Testis (tissue), 2 donors: ENCODE results near the gene MTCL1.

Experiments
- POLR2A ChIP-seq: fragments of 450-650 bp; IDR thresholded peaks from one replicate; pipeline ENCODE4 v1.6.1; 2017; ENCODE audit warnings: antibody characterized with exemption, mild to moderate bottlenecking, moderate library complexity
- TF ChIP-seq, protein P1 (sequence below), 3 experiments: fragments of 450-650 bp in 2 of 3; fragments of 200-600 bp in 1 of 3; sonication (generic) in 1 of 3; IDR thresholded peaks; one replicate each; pipeline ENCODE4 v1.5.1; 2016 to 2019; ENCODE audit warnings: antibody characterized with exemption in 3 of 3, mild to moderate bottlenecking in 2 of 3, moderate library complexity in 1 of 3

DNA sequence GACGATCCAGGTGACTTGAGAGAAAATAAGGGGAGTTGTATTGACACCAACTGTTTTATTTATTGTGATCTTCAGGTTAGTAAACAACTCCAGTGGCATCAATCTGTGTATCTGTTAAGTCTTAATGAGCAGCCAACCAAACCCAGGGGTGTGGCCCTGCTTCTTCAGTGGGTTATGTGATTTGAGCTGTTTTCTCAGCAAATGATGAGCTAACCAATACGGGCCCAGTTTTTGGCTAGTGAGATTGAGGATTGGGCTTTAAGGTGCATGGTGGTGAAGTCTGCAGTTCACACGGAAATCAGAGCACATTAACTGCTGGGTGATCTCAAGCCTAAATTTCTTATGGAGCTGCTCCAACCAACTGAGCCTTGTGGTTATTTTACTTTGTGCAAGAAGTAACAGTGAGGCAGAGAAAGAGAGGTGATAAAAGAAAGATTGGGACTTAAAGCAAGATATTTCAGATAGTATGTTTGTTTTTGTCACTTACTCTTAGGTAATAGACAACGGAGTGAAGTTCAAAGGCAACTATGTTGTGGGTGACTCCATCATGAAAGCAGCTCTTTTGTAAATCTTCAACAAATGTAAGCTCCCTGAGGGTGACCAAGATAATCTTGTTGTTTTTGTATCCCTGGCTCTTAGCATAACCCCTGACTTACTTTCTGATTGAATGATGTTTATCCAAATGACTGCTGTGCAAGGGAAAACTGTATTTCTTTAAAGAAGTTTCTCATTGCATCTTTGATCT is 2.4 kb downstream of the MTCL1 start:
- TF ChIP-seq, protein P1, sequence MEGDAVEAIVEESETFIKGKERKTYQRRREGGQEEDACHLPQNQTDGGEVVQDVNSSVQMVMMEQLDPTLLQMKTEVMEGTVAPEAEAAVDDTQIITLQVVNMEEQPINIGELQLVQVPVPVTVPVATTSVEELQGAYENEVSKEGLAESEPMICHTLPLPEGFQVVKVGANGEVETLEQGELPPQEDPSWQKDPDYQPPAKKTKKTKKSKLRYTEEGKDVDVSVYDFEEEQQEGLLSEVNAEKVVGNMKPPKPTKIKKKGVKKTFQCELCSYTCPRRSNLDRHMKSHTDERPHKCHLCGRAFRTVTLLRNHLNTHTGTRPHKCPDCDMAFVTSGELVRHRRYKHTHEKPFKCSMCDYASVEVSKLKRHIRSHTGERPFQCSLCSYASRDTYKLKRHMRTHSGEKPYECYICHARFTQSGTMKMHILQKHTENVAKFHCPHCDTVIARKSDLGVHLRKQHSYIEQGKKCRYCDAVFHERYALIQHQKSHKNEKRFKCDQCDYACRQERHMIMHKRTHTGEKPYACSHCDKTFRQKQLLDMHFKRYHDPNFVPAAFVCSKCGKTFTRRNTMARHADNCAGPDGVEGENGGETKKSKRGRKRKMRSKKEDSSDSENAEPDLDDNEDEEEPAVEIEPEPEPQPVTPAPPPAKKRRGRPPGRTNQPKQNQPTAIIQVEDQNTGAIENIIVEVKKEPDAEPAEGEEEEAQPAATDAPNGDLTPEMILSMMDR (IDR thresholded peaks at IDR 0.05) = no peak
- TF ChIP-seq POLR2A = no peak
